ENCODE data around the gene POLR3E. TPM values are rescaled to one million over a fixed set of nuclear protein-coding genes. Genes with fewer than 3 reads are reported as not detected.
"Not testable (repeated sequence)": the region's sequence is repeated elsewhere in the genome, so short reads cannot be mapped to it uniquely, and the experiment has no call there.

POLR3E gene
- total RNA-seq, 1 donor from 2014 or later, result 87.9 TPM

DNA sequence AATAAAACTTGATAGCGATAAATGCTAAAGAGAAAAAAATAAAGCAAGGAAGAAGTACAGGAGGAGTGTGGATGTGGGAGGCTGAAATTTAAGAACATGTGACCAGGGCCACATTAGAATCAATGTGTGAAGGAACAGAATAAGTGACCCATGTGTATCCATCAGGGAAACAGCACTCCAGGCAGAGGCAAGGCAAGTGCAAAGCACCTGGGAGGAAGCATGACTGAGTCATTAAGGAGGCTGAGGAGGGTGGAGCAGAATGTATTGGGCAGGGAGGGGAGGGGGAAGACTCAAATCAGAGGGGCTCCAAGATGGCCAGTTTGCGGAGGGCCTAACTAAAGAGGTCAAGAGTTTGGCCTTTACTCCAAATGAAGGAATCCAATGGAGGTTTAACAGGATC, 69.2 kb downstream of the POLR3E start:
- no peak for DNase-seq (ENCODE audit: low spot score)

DNA sequence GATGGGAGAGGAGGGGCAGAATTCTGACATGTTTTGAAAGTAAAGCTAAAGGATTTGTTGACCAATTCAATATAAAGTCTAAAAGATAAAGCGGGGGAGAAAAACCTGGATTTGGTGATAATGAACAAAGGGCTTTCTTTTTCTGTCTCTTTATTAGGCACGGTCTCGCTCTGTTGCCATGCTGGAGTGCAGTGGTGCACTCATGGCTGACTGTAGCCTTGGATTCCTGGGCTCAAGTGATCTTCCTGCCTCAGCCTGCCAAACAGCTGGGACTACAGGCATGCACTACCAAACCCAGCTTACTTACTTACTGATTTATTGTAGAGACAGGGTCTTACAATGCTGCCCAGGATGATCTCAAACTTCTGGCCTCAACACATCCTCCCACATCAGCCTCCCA, 69.7 kb downstream of the POLR3E start:
- no peak for DNase-seq (ENCODE audit: low spot score)

DNA sequence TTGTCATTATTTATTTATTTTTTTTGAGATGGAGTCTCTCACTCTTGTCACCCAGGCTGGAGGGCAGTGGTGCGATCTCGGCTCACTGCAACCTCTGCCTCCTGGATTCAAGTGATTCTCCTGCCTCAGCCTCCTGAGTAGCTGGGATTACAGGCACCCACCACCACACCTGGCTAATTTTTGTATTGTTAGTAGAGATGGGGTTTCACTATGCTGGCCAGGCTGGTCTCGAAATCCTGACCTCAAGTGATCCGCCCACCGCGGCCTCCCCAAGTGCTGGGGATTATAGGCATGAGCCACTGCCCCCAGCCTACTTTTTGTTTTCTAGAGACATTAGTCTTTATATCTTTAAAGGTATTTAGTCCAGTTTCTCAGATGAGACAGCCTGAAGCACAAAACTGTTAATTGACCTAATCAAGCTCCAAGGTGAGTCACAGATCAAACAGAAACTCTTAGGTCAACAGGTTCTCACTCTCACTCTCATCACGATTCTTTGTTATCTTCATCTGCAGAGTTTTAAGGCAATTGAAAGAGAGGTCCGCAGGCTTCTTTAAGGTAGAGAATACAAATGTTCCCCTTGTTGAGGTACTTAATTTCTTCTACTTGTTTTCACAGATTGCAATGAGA, 71.1 kb downstream of the POLR3E start:
- DNase-seq (ENCODE audit: low spot score), result not testable (repeated sequence)

GRCh38 chr16:22369221-22369811, 72.1 kb downstream of the POLR3E start:
- no peak for DNase-seq (ENCODE audit: low spot score)

- DNase-seq (ENCODE audit: low spot score), result no peak
Observed at GRCh38 chr16:22370038-22370820, 73.0 kb downstream of the POLR3E start.

DNA sequence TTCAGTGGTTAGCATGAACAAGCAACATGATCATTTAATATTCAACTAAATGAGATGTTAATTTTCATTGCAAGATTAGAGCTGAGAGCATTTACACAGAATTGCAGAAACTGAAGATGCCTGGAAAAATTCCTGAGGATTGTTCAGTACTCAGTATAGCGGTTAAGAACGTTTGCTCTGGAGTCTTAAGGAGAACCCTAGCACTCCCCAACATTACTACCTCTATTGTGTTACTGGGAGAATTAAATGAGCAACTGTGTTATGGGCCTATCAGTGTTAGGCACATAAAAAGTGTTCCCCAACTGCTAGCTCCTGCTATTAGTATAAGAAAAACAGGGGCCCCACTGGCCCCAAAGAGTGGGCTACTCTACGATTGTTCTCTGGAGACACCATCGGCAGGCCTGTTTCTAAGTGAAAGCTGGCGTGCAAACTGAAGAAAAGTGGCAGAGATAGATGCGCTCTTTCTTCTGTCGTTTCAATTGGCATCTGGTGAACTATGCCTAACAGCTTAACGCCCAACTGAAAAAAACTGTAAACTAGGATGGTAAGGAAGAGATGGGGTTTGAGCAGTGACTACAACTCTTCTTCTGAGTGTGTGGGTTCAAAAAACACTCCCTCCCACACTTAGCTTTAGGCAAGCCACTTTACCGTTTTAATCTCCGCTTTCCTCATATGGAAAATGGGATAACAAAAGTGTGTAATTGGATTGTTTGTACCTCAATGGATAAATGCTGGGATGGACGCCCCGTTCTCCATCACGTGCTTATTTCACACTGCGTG, 75.9 kb downstream of the POLR3E start:
- no peak for DNase-seq (ENCODE audit: low spot score)

- peak; percentile 54 for DNase-seq (ENCODE audit: low spot score)
Observed at GRCh38 chr16:22373662-22374310, 76.6 kb downstream of the POLR3E start.

GRCh38 chr16:22374311-22375116, 77.3 kb downstream of the POLR3E start, which contains the start of gene CDR2:
Gene CDR2 (minus strand): TSS chr16:22374619. CDS start chr16:22374309, 310 bp downstream.
- DNase-seq (ENCODE audit: low spot score), result peak; percentile 99

DNA sequence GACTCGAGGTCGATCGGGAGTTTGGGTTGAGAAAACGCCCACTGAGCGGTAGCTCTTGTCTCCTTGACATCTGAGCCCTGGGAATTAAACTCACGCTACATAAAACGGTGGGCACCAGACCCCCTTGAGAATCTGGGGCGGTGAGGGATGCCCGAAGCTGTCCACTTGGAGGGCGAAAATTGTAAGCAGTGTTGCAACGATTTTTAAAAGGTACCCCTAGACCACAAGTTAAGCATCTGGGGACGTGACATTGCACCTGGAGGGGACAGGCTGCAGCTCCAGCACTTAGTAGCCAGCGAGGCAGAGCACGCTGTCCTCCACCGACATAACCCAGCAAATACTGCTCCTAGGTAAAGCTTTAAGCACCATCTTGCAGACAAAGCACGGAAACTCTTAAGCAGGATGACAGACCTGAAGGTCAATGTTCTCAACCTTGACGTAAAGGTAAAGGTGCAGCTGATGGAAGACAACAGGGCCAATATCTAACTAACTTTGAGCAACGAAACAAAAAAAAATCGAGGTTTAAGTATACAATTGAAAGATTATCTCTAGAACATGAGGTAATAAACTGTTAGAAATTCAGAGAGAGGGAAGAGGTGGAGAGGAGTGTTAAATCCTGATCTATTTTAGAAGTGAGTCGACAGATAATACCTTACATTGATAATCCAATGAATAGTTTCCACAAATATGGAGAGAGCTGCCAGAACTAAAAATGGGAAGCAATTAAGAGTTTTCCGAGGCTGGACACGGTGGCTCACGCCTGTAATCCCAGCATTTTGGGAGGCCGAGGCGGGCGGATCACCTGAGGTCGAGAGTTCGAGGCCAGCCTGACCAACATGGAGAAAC, 78.1 kb downstream of the POLR3E start:
- DNase-seq (ENCODE audit: low spot score), result no peak

- DNase-seq (ENCODE audit: low spot score), result no peak
Observed at GRCh38 chr16:22375963-22376640, 78.9 kb downstream of the POLR3E start.

- DNase-seq (ENCODE audit: low spot score), result no peak
Observed at GRCh38 chr16:22379656-22380055, 82.4 kb downstream of the POLR3E start.

DNA sequence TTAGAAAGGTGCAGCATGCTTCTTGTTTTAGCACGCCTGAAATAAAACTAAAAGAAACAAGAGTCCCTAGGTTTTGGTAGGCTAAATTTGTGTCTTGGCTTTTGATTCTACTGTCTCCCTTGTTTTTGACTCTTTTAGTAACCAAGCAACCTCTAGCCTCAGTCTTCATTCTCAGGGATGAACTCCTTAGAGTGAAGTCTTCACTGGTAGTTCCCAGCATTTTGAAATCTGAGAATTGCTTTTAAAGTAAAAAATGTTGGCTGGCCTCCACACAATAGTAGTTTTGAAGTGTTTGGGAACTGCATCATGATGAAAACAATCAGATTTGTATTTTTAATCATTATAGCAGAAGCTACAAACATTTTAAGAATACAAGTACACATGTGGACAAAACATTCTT, 83.3 kb downstream of the POLR3E start:
- no peak for DNase-seq (ENCODE audit: low spot score)

DNA sequence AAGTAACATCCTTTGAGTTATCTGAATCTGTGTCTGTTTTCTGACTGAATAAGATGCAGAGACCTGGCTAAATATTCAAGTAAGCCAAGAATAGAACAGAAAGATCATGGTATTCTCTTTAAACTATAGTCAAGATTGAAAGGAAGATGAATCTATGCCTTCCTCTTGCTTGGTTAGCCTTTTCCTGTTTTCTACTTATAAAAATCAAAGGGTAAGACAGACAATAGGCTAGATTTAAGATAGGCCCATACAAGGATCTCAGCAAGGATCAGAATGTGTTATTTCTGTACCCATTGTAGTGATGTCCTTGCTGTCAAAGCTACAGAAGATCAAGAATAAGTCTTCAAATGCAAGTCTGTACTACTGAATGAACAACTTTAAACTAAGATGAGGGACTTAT, 84.2 kb downstream of the POLR3E start:
- DNase-seq (ENCODE audit: low spot score), result no peak

- DNase-seq (ENCODE audit: low spot score), result no peak
Observed at GRCh38 chr16:22383827-22384226, 86.6 kb downstream of the POLR3E start.

Other genes starting within 250 kb of the POLR3E start
- gene VWA3A, start 204.9 kb upstream of the POLR3E start, total RNA-seq, result 0.31 TPM
- gene SDR42E2, start 134.9 kb upstream of the POLR3E start, total RNA-seq, result 0.18 TPM
- gene EEF2K, start 91.1 kb upstream of the POLR3E start, total RNA-seq, result 52.7 TPM
- gene CDR2, start 77.2 kb downstream of the POLR3E start, total RNA-seq, result 50.1 TPM
- 712 TPM for gene NPIPB5, start 213.5 kb downstream of the POLR3E start, total RNA-seq